Hepatocyte (in vitro differentiated cells): Measurements from ENCODE around the gene SHC4.

Experiments
- CTCF ChIP-seq: fragments of 200-600 bp; sonication (generic); IDR thresholded peaks from 2 replicates; pipeline ENCODE4 v1.5.1; 2016; ENCODE audit warnings: antibody characterized with exemption, mild to moderate bottlenecking; ENCODE audit not compliant: poor library complexity
- EZH2 ChIP-seq: fragments of 200-600 bp; sonication (generic); IDR thresholded peaks from 2 replicates; pipeline ENCODE4 v1.6.1; 2016; ENCODE audit warnings: antibody characterized with exemption, mild to moderate bottlenecking, borderline replicate concordance

DNA sequence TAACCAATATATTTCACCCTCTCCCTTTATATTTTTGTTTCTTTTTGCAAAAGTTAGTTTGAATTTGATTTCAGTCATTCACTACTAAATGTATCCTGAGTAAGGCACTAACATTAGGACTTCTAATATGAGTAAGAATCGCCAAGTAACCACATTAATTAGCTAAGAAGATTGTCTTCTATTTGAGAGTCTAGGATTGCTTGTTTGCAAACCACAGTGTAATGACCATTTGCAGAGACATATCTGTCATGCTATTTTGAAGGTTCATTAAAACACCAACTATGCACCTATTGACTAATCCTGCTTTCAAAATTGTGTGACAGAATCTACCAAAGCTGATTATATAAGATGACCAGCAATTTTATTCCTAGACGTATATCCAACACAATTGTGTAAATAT is 91.1 kb downstream of the SHC4 start:
- TF ChIP-seq CTCF: no peak
- no peak for TF ChIP-seq EZH2
